ENCODE measurements around the gene ANO7.

Gene ANO7

GRCh38 chr2:241211276-241211675 is 22.8 kb downstream of the ANO7 start:
- no peak for DNase-seq

DNA sequence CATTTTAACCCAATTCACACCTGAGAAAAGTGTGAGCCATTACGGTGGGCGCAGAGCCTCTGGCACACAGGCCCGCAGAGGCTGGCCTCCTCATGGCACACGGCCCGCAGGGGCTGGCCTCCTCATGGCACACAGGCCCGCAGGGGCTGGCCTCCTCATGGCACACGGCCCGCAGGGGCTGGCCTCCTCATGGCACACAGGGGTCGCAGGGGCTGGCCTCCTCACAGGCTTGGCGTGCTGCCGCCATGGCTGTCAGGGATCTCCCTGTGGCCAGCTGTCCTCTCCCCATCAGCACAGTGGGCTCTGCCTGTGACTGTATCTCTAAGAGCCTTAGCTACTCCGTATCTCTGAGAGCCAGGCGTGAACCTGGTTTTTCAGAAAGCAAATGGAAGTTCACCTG is 24.6 kb downstream of the ANO7 start:
- no peak for DNase-seq

- no peak for DNase-seq
Observed at GRCh38 chr2:241213567-241213966, 25.1 kb downstream of the ANO7 start.

- no peak for DNase-seq
Observed at GRCh38 chr2:241214209-241214608, 25.7 kb downstream of the ANO7 start.

- no peak for DNase-seq
Observed at GRCh38 chr2:241214766-241215165, 26.3 kb downstream of the ANO7 start.

DNA sequence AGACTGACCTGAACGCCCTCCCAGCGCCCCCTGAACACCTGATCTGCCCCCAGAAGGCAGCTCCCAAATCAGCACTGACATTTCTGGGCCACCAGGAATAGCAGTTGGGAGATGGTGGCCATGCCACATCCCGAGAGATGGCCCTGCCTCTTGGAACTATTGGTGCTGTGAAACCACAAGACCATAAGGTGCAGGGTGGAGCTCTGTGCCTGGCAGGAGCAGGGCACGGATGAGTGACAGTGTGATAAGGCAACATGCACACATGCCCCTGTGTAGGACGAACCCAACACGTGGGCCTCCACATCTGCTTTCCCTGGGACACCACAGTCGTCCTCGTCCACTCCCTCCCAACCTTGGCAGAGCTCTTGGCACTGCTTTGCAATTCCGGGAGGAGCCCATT is 26.9 kb downstream of the ANO7 start:
- no peak for DNase-seq

GRCh38 chr2:241216211-241216761 is 27.8 kb downstream of the ANO7 start:
- no peak for DNase-seq

- no peak for DNase-seq
Observed at GRCh38 chr2:241217320-241218031, 29.0 kb downstream of the ANO7 start.

- DNase-seq = no peak
Observed at GRCh38 chr2:241218131-241219029, 29.9 kb downstream of the ANO7 start.

GRCh38 chr2:241219030-241219382 is 30.5 kb downstream of the ANO7 start:
- no peak for DNase-seq

- no peak for DNase-seq
Observed at GRCh38 chr2:241219856-241220356, 31.4 kb downstream of the ANO7 start.

DNA sequence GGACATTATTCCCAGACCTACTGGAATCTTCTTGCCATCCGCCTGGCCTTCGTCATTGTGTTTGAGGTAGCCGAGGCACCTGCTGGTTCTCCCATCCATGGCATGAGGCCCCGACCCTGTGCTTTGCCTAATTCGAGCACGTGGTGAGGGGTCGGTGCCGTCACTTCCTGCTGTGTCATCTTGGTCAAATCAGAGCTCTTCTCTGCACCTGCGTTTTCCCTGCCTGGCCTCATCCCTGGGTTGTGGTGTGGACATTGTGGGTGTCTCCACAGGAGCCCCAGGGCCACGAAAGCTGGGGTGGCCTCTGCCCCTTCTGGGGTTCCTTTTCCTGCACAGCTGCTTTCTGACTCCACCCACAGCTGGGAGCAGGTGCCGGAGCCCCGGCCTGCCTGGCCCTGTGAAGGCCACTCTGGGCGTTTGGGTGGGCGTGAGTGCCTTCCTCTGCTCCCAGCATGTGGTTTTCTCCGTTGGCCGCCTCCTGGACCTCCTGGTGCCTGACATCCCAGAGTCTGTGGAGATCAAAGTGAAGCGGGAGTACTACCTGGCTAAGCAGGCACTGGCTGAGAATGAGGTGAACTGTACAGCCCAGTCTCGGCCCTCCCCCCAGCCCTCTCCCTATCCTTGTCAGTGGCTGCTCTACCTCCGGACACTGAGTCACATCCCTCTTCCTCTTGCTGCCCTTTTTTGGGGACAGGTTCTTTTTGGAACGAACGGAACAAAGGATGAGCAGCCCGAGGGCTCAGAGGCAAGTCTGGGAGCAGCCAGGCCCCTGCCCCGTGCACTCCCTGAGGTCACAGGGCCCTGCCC is 34.9 kb downstream of the ANO7 start:
- no peak for DNase-seq

DNA sequence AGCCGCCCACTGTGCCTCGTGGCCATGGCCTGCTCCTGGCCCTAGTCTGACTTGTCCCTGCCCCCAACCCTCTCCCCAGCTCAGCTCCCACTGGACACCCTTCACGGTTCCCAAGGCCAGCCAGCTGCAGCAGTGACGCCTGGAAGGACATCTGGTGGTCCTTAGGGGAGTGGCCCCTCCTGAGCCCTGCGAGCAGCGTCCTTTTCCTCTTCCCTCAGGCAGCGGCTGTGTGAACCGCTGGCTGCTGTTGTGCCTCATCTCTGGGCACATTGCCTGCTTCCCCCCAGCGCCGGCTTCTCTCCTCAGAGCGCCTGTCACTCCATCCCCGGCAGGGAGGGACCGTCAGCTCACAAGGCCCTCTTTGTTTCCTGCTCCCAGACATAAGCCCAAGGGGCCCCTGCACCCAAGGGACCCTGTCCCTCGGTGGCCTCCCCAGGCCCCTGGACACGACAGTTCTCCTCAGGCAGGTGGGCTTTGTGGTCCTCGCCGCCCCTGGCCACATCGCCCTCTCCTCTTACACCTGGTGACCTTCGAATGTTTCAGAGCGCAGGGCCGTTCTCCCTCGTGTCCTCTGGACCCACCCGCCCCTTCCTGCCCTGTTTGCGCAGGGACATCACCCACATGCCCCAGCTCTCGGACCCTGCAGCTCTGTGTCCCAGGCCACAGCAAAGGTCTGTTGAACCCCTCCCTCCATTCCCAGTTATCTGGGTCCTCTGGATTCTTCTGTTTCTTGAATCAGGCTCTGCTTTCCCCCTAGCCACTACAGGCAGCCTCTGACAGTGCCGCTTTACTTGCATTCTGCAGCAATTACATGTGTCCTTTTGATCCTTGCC is 35.8 kb downstream of the ANO7 start:
- DNase-seq = no peak

DNA sequence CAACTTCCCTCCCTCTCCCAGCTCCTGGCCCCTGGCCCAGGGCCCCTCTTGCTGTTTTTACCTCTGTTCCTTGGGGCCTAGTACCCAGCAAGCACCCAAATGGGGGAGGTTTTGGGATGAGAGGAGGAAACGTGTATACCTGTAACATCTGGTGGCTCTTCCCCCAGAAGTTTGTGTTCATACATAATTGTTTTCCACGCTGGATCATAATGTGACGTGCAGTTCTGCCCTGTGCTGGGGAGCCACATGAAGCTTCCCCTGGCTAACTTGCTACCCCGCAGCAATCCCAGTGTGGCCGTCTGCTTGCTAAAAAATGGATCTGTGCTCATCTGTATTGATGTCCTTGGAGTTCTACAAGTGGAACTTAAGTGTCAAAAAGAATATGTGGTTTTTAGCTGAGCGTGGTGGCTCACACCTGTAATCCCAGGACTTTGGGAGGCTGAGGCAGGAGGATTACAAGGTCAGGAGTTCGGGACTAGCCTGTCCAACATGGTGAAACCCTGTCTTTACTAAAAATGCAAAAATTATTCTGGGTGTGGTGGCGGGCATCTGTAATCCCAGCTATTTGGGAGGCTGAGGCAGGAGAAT is 36.5 kb downstream of the ANO7 start:
- no peak for DNase-seq

DNA sequence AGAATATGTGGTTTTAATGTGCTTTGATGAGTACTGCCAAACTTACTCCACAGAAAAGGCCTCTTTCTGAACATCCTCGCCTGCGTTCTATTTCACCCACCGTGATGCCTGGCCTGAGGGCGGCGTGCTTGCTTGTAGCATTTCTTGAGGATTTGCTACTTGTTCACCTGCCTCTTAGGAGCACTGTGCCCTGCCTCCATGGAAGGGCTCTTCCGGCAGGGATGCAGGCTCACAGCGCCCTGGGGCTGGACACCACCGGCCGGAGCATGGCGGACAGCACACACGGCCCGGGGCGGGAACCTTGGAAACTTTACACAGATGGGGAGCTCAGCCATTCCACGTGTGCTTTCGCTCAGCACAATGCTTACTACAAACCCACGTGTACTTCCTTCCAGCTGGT is 37.1 kb downstream of the ANO7 start:
- no peak for DNase-seq

- DNase-seq = no peak
Observed at GRCh38 chr2:241225983-241226382, 37.5 kb downstream of the ANO7 start.

DNA sequence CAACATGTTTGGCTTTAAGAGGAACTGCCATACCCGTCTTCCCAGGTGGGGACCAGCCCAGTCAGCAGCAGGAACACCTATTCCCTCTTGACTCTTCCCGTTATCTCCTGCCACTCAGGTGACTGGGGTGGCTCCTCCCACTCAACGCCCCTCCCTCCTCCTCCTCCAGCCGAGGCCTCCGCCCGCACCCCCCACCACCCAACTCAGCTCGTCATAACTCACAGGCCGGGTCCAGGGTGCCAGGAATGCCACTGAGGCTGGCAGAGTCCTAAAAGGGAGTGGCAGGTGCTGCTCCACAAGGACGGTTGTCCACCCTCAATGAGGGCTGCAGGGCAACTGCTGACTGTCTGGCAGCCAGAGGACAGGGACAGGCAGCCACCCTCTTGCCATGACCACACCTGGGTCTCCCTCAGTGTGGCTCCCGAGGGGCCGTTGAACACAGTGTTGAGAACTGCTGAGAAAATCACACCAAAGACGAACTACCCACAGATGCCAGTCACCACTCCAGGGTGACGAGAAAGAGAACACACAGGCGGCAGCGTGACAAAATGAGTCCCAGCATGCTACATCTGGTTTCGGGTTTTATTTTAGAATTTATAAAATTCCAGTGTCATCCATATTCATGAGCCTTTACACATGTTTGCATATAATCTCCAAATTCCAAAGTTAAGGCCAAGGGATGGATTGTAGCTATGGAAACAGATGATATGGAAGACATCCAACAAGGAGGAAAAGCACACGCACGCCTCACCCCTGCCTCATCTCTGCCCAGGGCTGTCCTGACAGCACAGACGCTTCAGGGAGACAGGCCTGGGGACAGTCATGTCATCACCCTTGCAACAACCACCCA is 38.5 kb downstream of the ANO7 start:
- no peak for DNase-seq

DNA sequence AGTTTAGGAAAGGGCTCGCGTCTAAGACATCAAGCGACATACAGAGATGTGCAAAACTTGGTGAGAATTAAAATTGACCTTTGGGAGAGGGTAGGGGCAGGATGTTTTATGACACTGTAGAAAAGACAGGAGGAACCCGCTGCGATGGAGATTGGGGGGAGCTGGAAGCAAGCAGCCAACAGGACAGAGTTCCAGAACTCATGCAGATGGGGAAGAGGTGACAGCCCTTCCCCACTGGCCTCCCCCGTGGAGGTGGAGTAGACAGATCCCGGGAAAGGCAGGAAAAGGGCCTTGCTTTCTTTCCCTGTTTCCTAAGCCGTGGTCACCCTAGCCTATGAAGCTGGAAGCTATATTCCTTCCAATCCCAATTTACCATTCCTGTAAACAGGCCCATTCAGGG is 39.1 kb downstream of the ANO7 start:
- DNase-seq = no peak

- DNase-seq = no peak
Observed at GRCh38 chr2:241228081-241228859, 39.8 kb downstream of the ANO7 start.

All from NCI-H1092 (cell line).